ENCODE data around the gene PIGX. TPM values are rescaled to one million over a fixed set of nuclear protein-coding genes. Genes with fewer than 3 reads are reported as not detected.

Gene PIGX
- 10 to 100 TPM; 13.0 to 19.4 (median 15.6) TPM for total RNA-seq

- ATAC-seq (ENCODE audit: low FRiP score): peak; percentile 97
- peak; percentile 33 for DNase-seq (ENCODE audit: low spot score)
- no peak for TF ChIP-seq CTCF (IDR thresholded peaks at IDR 0.05)
These were observed at the start of gene PIGX, which contains the start of gene CEP19 for GRCh38 chr3:196711838-196712513. TSS of gene PIGX (plus strand) at chr3:196712377. TSS of gene CEP19 (minus strand) at chr3:196712250. CDS start at chr3:196708657, 3,593 bp downstream.

GRCh38 chr3:196662711-196663571 lies 49.2 kb upstream of the PIGX start:
- ATAC-seq (ENCODE audit: low FRiP score): no peak
- no peak for DNase-seq (ENCODE audit: low spot score)
- TF ChIP-seq CTCF (IDR thresholded peaks at IDR 0.05): no peak

- DNase-seq (ENCODE audit: low spot score) (no peak), ATAC-seq (ENCODE audit: low FRiP score) (no peak)
- TF ChIP-seq CTCF (IDR thresholded peaks at IDR 0.05): no peak
These were observed 45.9 kb upstream of the PIGX start for GRCh38 chr3:196666001-196666867.

- TF ChIP-seq CTCF (IDR thresholded peaks at IDR 0.05): no peak
- no peak for ATAC-seq (ENCODE audit: low FRiP score)
- DNase-seq (ENCODE audit: low spot score): no peak
These were observed 44.9 kb upstream of the PIGX start for GRCh38 chr3:196667056-196667825.

GRCh38 chr3:196670339-196670738 lies 41.8 kb upstream of the PIGX start:
- ATAC-seq (ENCODE audit: low FRiP score) (no peak), DNase-seq (ENCODE audit: low spot score) (no peak)
- TF ChIP-seq CTCF (IDR thresholded peaks at IDR 0.05): no peak

- TF ChIP-seq CTCF (IDR thresholded peaks at IDR 0.05): no peak
- DNase-seq (ENCODE audit: low spot score) (no peak), ATAC-seq (ENCODE audit: low FRiP score) (no peak)
These were observed 38.5 kb upstream of the PIGX start for GRCh38 chr3:196673632-196674031.

All from omental fat pad (tissue), 4 donors.